Heart left ventricle (tissue), 16 donors: ENCODE results near the gene AKR1E2. TPM values are rescaled to one million over a fixed set of nuclear protein-coding genes. Genes with fewer than 3 reads are reported as not detected.

Source experiments
- ATAC-seq, 4 donors: fragments of 200-7000 bp; cut with Tn5 transposase; one replicate each; pipeline ENCODE4 v1.9.1; 2020 to 2022; ENCODE audit warnings: moderate library complexity in 4 of 4, mild to moderate bottlenecking in 3 of 4, moderate number of reproducible peaks in 1 of 4
- DNase-seq, 5 donors: peaks; one replicate each; pipeline ENCODE4 v3.0.0-alpha.2; 2020
- H3K27ac ChIP-seq, 12 donors: fragments of 200-600 bp; sonication (generic) in 4 of 12; one replicate each; pipeline versions ENCODE4 v1.5.0 to v1.8.0; 2016 to 2022; ENCODE audit warnings: mild to moderate bottlenecking in 2 of 12
- H3K27me3 ChIP-seq, 9 donors: fragments of 200-600 bp; sonication (generic) in 2 of 9; one replicate each; pipeline versions ENCODE4 v1.5.1 to v1.8.0; 2016 to 2022; ENCODE audit warnings: mild to moderate bottlenecking in 3 of 9
- H3K36me3 ChIP-seq, 9 donors: fragments of 200-600 bp; sonication (generic) in 2 of 9; one replicate each; pipeline versions ENCODE4 v1.5.0 to v1.8.0; 2018 to 2022; ENCODE audit warnings: mild to moderate bottlenecking in 2 of 9
- H3K4me1 ChIP-seq, 12 donors: fragments of 200-600 bp; sonication (generic) in 4 of 12; one replicate each; pipeline versions ENCODE4 v1.5.0 to v1.8.0; 2016 to 2022; ENCODE audit warnings: mild to moderate bottlenecking in 3 of 12
- H3K4me3 ChIP-seq, 12 donors: fragments of 200-600 bp; sonication (generic) in 4 of 12; one replicate each; pipeline versions ENCODE4 v1.5.0 to v1.8.0; 2017 to 2022; ENCODE audit warnings: mild to moderate bottlenecking in 9 of 12, moderate library complexity in 4 of 12
- H3K9me3 ChIP-seq, 12 donors: fragments of 200-600 bp; sonication (generic) in 4 of 12; one replicate each; pipeline versions ENCODE4 v1.5.0 to v1.8.0; 2016 to 2022; ENCODE audit warnings: mild to moderate bottlenecking in 1 of 12
- POLR2A ChIP-seq, 2 donors: fragments of 450-650 bp; IDR thresholded peaks; one replicate each; pipeline ENCODE4 v1.6.1; 2017; ENCODE audit warnings: antibody characterized with exemption in 2 of 2, mild to moderate bottlenecking in 2 of 2, moderate library complexity in 2 of 2
- WGBS, 4 donors: extraction: QIAGEN DNeasy Blood & Tissue Kit in 2 of 4; methylation state at CpG; one replicate each; pipeline versions ENCODE4 v1.1.5 to v1.1.7; 2013 to 2018; 5-methylcytosine and 5-hydroxymethylcytosine counted together
- intact Hi-C, 10 donors: fragments of 100-400 bp; cut with DNase I; formaldehyde crosslinking; loops; one replicate each; pipeline versions ENCODE4 v1.11.1 to v1.14.2; 2022
- polyA plus RNA-seq, 2 donors: library from polyadenylated mRNA; stranded (reverse); fragments of 200-250 nt; gene quantifications; one replicate each; pipeline ENCODE4 v1.2.3, GENCODE V29; 2013
- total RNA-seq, 9 donors: library from RNA; depleted of rRNA in 2 of 9; stranded (reverse); fragments of >200 nt in 2 of 9; fragmentation: NEBNext Ultra II Directional in 3 of 9; extraction: Animal tissue kit (Norgen Biotek cat#: 25700) in 3 of 9; gene quantifications; one replicate each; pipeline versions ENCODE4 v1.1.0 to v1.2.4, GENCODE V29; 2016 to 2023
- TF ChIP-seq, protein P1 (sequence below), 12 donors: fragments of 200-600 bp; sonication (generic) in 4 of 12; IDR thresholded peaks; one replicate each; pipeline versions ENCODE4 v1.5.0 to v1.8.0; 2018 to 2022; ENCODE audit warnings: antibody characterized with exemption in 12 of 12, mild to moderate bottlenecking in 5 of 12
- donor health status: ischemic (EF 13 %, LVEDD 7.1; RV severe dilation, severe dysfunction).
- donor health status: healthy with polysubstance abuse.
- donor health status: DM: no; HTN: yes; CAD: no.
- donor health status: DM: no; HTN: no; CAD: no.
- donor health status: ischemic (EF 25% LVEDD 6.9; RV normal size, moderate dysfunction).
- donor health status: ischemic (EF 25% LVEDD 5.7; RV mildly dilated, moderate dysfunction).
- donor health status: healthy.
- donor health status: DM: yes; HTN: yes; CAD: no.
- donor health status: ischemic (EF 35%, LVEDD 5.7; RV mildly dilated, moderate dysfunction).
- donor health status: nonischemic (EF 11% LVEDD 7.7; RV severe dilation, severe dysfunction).
- donor health status: DM: yes; HTN: yes; CAD: no.
- donor health status: PGD.
- donor health status: ischemic (EF 29% LVEDD 5.4; RV normal size, mild dysfunction).
- donor health status: nonischemic (EF 23%, LVEDD 6.1; RV moderate dilation, normal function).

The AKR1E2 gene
- total and polyA plus RNA-seq, 11 donors = 1.2 to 8.0 (median 3.8) TPM

- no peak for TF ChIP-seq POLR2A (IDR thresholded peaks at IDR 0.05)
- TF ChIP-seq, protein P1, sequence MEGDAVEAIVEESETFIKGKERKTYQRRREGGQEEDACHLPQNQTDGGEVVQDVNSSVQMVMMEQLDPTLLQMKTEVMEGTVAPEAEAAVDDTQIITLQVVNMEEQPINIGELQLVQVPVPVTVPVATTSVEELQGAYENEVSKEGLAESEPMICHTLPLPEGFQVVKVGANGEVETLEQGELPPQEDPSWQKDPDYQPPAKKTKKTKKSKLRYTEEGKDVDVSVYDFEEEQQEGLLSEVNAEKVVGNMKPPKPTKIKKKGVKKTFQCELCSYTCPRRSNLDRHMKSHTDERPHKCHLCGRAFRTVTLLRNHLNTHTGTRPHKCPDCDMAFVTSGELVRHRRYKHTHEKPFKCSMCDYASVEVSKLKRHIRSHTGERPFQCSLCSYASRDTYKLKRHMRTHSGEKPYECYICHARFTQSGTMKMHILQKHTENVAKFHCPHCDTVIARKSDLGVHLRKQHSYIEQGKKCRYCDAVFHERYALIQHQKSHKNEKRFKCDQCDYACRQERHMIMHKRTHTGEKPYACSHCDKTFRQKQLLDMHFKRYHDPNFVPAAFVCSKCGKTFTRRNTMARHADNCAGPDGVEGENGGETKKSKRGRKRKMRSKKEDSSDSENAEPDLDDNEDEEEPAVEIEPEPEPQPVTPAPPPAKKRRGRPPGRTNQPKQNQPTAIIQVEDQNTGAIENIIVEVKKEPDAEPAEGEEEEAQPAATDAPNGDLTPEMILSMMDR (IDR thresholded peaks at IDR 0.05) = no peak
- intact Hi-C loops = no loop called here
- no peak overlapping the region for H3K4me3 ChIP-seq
- no peak for DNase-seq
- peaks cover 0 to 70% (median 45%) of the 10 kb centered on the region in 9 donors for H3K36me3 ChIP-seq
- H3K4me1 ChIP-seq = peaks cover 0 to 13% (median 2%) of the 10 kb centered on the region in 12 donors
- 54 to 71% (median 58%) methylated on average over 5 of the region's 5 CpGs for whole genome bisulfite sequencing, 4 donors
- peak in 1 of 4 donors; percentile 34 for ATAC-seq
- no peaks in the 10 kb centered on the region for H3K27me3 ChIP-seq
- no peak overlapping the region for H3K27ac ChIP-seq
- H3K9me3 ChIP-seq = no peaks in the 10 kb centered on the region
These were observed 9.5 kb downstream of the AKR1E2 start for GRCh38 chr10:4835494-4835918.

- ATAC-seq (no peak), DNase-seq (no peak)
- H3K27me3 ChIP-seq = no peaks in the 10 kb centered on the region
- 86 to 97% (median 94%) methylated on average over 6 to 8 of the region's 8 CpGs for WGBS, 4 donors
- H3K27ac ChIP-seq = no peak overlapping the region
- intact Hi-C loops = no loop called here
- peaks cover 0 to 67% (median 37%) of the 10 kb centered on the region in 9 donors for H3K36me3 ChIP-seq
- no peak overlapping the region for H3K4me3 ChIP-seq
- H3K9me3 ChIP-seq = no peaks in the 10 kb centered on the region
- H3K4me1 ChIP-seq = peaks cover 0 to 13% (median 2%) of the 10 kb centered on the region in 12 donors
- no peak for TF ChIP-seq POLR2A (IDR thresholded peaks at IDR 0.05)
- TF ChIP-seq, protein P1 (IDR thresholded peaks at IDR 0.05) = no peak
These were observed 10.5 kb downstream of the AKR1E2 start for GRCh38 chr10:4836416-4836969.

DNA sequence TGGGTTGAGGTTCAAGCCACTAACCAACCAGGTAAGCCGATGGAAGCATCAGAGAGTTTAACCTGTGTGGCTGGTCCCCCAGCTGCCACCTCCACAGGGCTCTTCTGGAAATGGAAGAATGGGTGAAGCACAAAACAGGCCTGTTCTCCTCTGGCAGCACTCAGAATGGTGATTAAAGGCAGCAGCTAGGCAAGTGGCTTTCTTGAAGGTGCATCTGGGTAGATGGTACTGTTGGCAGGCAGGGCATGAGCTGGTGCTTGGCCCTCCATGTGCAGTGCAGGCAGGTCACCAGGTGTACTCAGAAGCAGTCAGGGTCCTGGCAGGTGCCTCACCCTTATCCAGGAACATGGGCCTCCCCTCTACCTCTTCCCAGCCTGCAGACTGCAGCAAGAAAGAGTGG, 11.5 kb downstream of the AKR1E2 start:
- TF ChIP-seq, protein P1 (IDR thresholded peaks at IDR 0.05) = no peak
- no peak for TF ChIP-seq POLR2A (IDR thresholded peaks at IDR 0.05)
- intact Hi-C loops = no loop called here
- DNase-seq = no peak
- Histone ChIP-seq H3K4me3 (no peak overlapping the region), H3K36me3 (peaks cover 0 to 67% (median 35%) of the 10 kb centered on the region in 9 donors), H3K27ac (no peak overlapping the region), H3K4me1 (peaks cover 0 to 13% (median 2%) of the 10 kb centered on the region in 12 donors), H3K9me3 (no peaks in the 10 kb centered on the region), H3K27me3 (no peaks in the 10 kb centered on the region)
- no peak for ATAC-seq
- WGBS, 4 donors = 91 to 100% (median 97%) methylated on average over 1 of the region's 1 CpG

DNA sequence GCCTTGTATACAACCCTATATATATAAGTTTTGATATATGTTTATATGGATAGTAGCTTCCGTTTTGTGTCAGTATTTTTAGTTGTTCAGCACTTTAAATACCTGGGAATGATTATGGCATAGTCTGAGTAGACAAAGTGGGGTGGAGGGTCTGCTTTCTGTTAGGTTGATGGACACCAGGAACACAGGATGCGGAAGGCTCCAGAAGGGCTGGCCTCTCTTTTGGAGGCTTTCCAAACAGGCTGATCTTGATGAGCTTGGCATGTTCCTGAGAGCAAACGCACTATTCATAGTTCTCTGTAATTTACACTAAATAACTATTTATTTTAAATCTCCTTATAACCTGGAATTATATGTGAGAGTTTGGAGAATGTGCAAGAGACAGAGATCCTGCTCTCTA, 12.7 kb downstream of the AKR1E2 start:
- 34 to 44% (median 39%) methylated on average over 3 of the region's 3 CpGs for WGBS, 4 donors
- DNase-seq = no peak
- H3K4me1 ChIP-seq = peaks cover 0 to 13% (median 2%) of the 10 kb centered on the region in 12 donors
- no peak overlapping the region for H3K4me3 ChIP-seq
- intact Hi-C loops = no loop called here
- peak in 1 of 4 donors; percentile 42 for ATAC-seq
- H3K9me3 ChIP-seq = no peaks in the 10 kb centered on the region
- TF ChIP-seq, protein P1 (IDR thresholded peaks at IDR 0.05) = no peak
- TF ChIP-seq POLR2A (IDR thresholded peaks at IDR 0.05) = no peak
- H3K27me3 ChIP-seq = no peaks in the 10 kb centered on the region
- peaks cover 0 to 61% (median 30%) of the 10 kb centered on the region in 9 donors for H3K36me3 ChIP-seq
- H3K27ac ChIP-seq = peak overlapping the region in 5 of 12 donors; percentile 30 to 49 (median 36)
